Limb (tissue), 2 donors: Measurements from ENCODE around the gene NSD1.

Experiments used
- DNase-seq, 2 donors: peaks; one replicate each; pipeline ENCODE4 v3.0.0-alpha.2; 2016; ENCODE audit errors: extremely low spot score in 2 of 2

NSD1 gene

DNA sequence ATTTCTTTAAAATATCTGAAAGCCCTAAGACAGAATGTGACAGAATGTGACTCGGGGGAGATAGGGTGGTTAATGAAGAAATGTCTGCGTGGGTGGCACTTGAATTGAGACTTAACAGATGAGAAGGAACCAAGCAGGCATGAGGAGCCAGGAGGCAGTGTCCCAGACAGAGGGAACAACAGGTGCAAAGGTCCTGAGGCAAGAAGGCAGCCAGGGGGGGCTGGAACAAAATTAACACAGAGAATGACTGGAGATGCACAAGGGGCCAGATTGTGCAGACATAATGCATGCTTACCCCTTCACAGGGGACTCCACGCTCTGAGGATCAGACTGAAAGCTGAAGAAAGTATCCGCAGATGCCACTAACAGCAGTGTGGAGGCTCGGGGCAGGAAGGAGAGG lies 216.2 kb downstream of the NSD1 start:
- no peak for DNase-seq
